Esophagus muscularis mucosa (tissue), 4 donors: ENCODE data around the gene GRIP1. TPM values are rescaled to one million over a fixed set of nuclear protein-coding genes. Genes with fewer than 3 reads are reported as not detected.

Experiments
- DNase-seq: peaks from one replicate; pipeline ENCODE4 v3.0.0-alpha.2; 2017; ENCODE audit errors: extremely low spot score
- H3K27ac ChIP-seq, 4 donors: fragments of 200-600 bp; sonication (generic); replicated peaks in 1 of 4; 1 replicate in 3 of 4; 2 replicates in 1 of 4; pipeline ENCODE4 v1.5.1; 2016 to 2019; ENCODE audit warnings: mild to moderate bottlenecking in 1 of 4
- H3K27me3 ChIP-seq, 4 donors: fragments of 200-600 bp; sonication (generic); one replicate each; pipeline versions ENCODE4 v1.5.1 to v1.6.0; 2016 to 2019
- H3K36me3 ChIP-seq, 4 donors: fragments of 200-600 bp; sonication (generic); one replicate each; pipeline ENCODE4 v1.5.1; 2016 to 2019
- H3K4me1 ChIP-seq, 4 donors: fragments of 200-600 bp; sonication (generic); one replicate each; pipeline ENCODE4 v1.5.1; 2016 to 2019
- H3K4me3 ChIP-seq, 4 donors: fragments of 200-600 bp; sonication (generic); 1 replicate in 2 of 4; 2 replicates in 2 of 4; pipeline ENCODE4 v1.5.1; 2016 to 2019; ENCODE audit warnings: mild to moderate bottlenecking in 4 of 4, moderate library complexity in 1 of 4
- H3K9me3 ChIP-seq, 4 donors: fragments of 200-600 bp; sonication (generic); 1 replicate in 3 of 4; 2 replicates in 1 of 4; pipeline ENCODE4 v1.5.1; 2016 to 2019
- CTCF ChIP-seq, 3 experiments: fragments of 200-600 bp in 2 of 3; fragments of 450-650 bp in 1 of 3; sonication (generic) in 2 of 3; IDR thresholded peaks; one replicate each; pipeline ENCODE4 v1.5.1; 2017 to 2019; ENCODE audit warnings: antibody characterized with exemption in 3 of 3, mild to moderate bottlenecking in 2 of 3, moderate library complexity in 1 of 3
- EP300 ChIP-seq: sonication (generic); formaldehyde crosslinking; IDR thresholded peaks from one replicate; pipeline ENCODE4 v1.6.1; 2017; ENCODE audit warnings: antibody characterized with exemption
- POLR2A ChIP-seq: fragments of 450-650 bp; IDR thresholded peaks from one replicate; pipeline ENCODE4 v1.6.1; 2017; ENCODE audit warnings: antibody characterized with exemption, moderate library complexity, mild to moderate bottlenecking, low read depth
- POLR2AphosphoS5 ChIP-seq, 2 donors: sonication (generic); formaldehyde crosslinking; IDR thresholded peaks; one replicate each; pipeline ENCODE4 v1.6.1; 2017; ENCODE audit warnings: antibody characterized with exemption in 2 of 2
- WGBS: methylation state at CpG from one replicate; pipeline ENCODE4 v1.1.5; 2018; 5-methylcytosine and 5-hydroxymethylcytosine counted together
- intact Hi-C: fragments of 100-400 bp; cut with DNase I; formaldehyde crosslinking; loops from one replicate; pipeline ENCODE4 v1.15.1; 2023
- total RNA-seq, 4 donors: library from RNA; depleted of rRNA; stranded (reverse); fragments of >200 nt; gene quantifications; one replicate each; pipeline versions ENCODE4 v1.1.0 to v1.2.1, GENCODE V29; 2016

The GRIP1 gene
- total RNA-seq, 4 donors from 2014 or later, result 12.5 to 15.2 (median 13.6) TPM

- WGBS, result 81% methylated on average over 3 of the region's 3 CpGs
- no peak for DNase-seq
- no peak overlapping the region for H3K27ac ChIP-seq
- no peaks in the 10 kb centered on the region for H3K36me3 ChIP-seq
- intact Hi-C loops, result no loop called here
- H3K9me3 ChIP-seq, result no peaks in the 10 kb centered on the region
- peaks cover 0 to 12% (median 9%) of the 10 kb centered on the region in 4 donors for H3K4me1 ChIP-seq
- H3K27me3 ChIP-seq, result no peaks in the 10 kb centered on the region
- no peak overlapping the region for H3K4me3 ChIP-seq
- TF ChIP-seq CTCF (IDR thresholded peaks at IDR 0.05) (no peak), POLR2AphosphoS5 (IDR thresholded peaks at IDR 0.05) (no peak), POLR2A (no peak), EP300 (no peak)
These were observed 89.8 kb downstream of the GRIP1 start for GRCh38 chr12:66589095-66589494.

- Histone ChIP-seq H3K4me3 (no peak overlapping the region), H3K36me3 (no peaks in the 10 kb centered on the region), H3K27me3 (no peaks in the 10 kb centered on the region), H3K27ac (no peak overlapping the region), H3K4me1 (peaks cover 0 to 12% (median 9%) of the 10 kb centered on the region in 4 donors), H3K9me3 (no peaks in the 10 kb centered on the region)
- TF ChIP-seq CTCF (IDR thresholded peaks at IDR 0.05) (no peak), POLR2A (no peak), EP300 (no peak), POLR2AphosphoS5 (IDR thresholded peaks at IDR 0.05) (no peak)
- WGBS, result 81% methylated on average over 6 of the region's 6 CpGs
- DNase-seq, result no peak
- intact Hi-C loops, result no loop called here
These were observed 91.0 kb downstream of the GRIP1 start for GRCh38 chr12:66587912-66588311.

- intact Hi-C loops, result no loop called here
These were observed 94.2 kb downstream of the GRIP1 start for GRCh38 chr12:66584673-66585072.

GRCh38 chr12:66573605-66574004, 105.3 kb downstream of the GRIP1 start:
- Histone ChIP-seq H3K9me3 (no peaks in the 10 kb centered on the region), H3K27me3 (no peaks in the 10 kb centered on the region), H3K4me1 (no peaks in the 10 kb centered on the region), H3K36me3 (no peaks in the 10 kb centered on the region), H3K27ac (no peak overlapping the region), H3K4me3 (no peak overlapping the region)
- intact Hi-C loops, result no loop called here
- no peak for TF ChIP-seq EP300
- no peak for TF ChIP-seq CTCF (IDR thresholded peaks at IDR 0.05)
- no peak for TF ChIP-seq POLR2A
- no peak for TF ChIP-seq POLR2AphosphoS5 (IDR thresholded peaks at IDR 0.05)
- 70% methylated on average over 5 of the region's 5 CpGs for WGBS
- no peak for DNase-seq

More at GRCh38 chr12:66584673-66585072, 94.2 kb downstream of the GRIP1 start:
- no peak overlapping the region for H3K27ac ChIP-seq
- no peak for DNase-seq
- H3K4me3 ChIP-seq, result no peak overlapping the region
- TF ChIP-seq EP300 (no peak), CTCF (IDR thresholded peaks at IDR 0.05) (no peak), POLR2A (no peak), POLR2AphosphoS5 (IDR thresholded peaks at IDR 0.05) (no peak)
- no peaks in the 10 kb centered on the region for H3K9me3 ChIP-seq
- H3K27me3 ChIP-seq, result no peaks in the 10 kb centered on the region
- WGBS, result 96% methylated on average over 4 of the region's 4 CpGs
- H3K4me1 ChIP-seq, result no peaks in the 10 kb centered on the region
- H3K36me3 ChIP-seq, result no peaks in the 10 kb centered on the region

- no peaks in the 10 kb centered on the region for H3K4me1 ChIP-seq
- H3K27me3 ChIP-seq, result no peaks in the 10 kb centered on the region
- no peak overlapping the region for H3K27ac ChIP-seq
- 94% methylated on average over 6 of the region's 6 CpGs for WGBS
- no peak overlapping the region for H3K4me3 ChIP-seq
- H3K9me3 ChIP-seq, result no peaks in the 10 kb centered on the region
- no peaks in the 10 kb centered on the region for H3K36me3 ChIP-seq
- TF ChIP-seq POLR2AphosphoS5 (IDR thresholded peaks at IDR 0.05) (no peak), EP300 (no peak), POLR2A (no peak)
- intact Hi-C loops, result no loop called here
- DNase-seq, result no peak
These were observed 106.0 kb downstream of the GRIP1 start for GRCh38 chr12:66572845-66573244.
